Left cardiac atrium (tissue), 4 donors: ENCODE data around the gene ATRN. TPM values are rescaled to one million over a fixed set of nuclear protein-coding genes. Genes with fewer than 3 reads are reported as not detected.

Experiments used
- ATAC-seq, 2 donors: fragments of 200-7000 bp; cut with Tn5 transposase; one replicate each; pipeline ENCODE4 v1.9.1; 2020; ENCODE audit warnings: mild to moderate bottlenecking in 2 of 2, moderate library complexity in 2 of 2
- DNase-seq: peaks from one replicate; pipeline ENCODE4 v3.0.0-alpha.2; 2020
- intact Hi-C, 2 donors: fragments of 100-400 bp; cut with DNase I; formaldehyde crosslinking; loops; one replicate each; pipeline versions ENCODE4 v1.14.1 to v1.15.1; 2022 to 2023
- total RNA-seq, 2 donors: library from RNA; stranded (reverse); fragmentation: NEBNext Ultra II Directional; extraction: Animal tissue kit (Norgen Biotek cat#: 25700); gene quantifications; one replicate each; pipeline ENCODE4 v1.2.1, GENCODE V29; 2021
- donor health status: DM: no; HTN: yes; CAD: no.
- donor health status: DM: no; HTN: yes; CAD: no; lungs with severe emphysema.
- donor health status: DM: yes; HTN: yes; CAD: no.
- donor health status: Dilated cardiomyopathy.

ATRN gene
- total RNA-seq, 2 donors from 2014 or later, result 29.0 to 34.5 TPM

DNA sequence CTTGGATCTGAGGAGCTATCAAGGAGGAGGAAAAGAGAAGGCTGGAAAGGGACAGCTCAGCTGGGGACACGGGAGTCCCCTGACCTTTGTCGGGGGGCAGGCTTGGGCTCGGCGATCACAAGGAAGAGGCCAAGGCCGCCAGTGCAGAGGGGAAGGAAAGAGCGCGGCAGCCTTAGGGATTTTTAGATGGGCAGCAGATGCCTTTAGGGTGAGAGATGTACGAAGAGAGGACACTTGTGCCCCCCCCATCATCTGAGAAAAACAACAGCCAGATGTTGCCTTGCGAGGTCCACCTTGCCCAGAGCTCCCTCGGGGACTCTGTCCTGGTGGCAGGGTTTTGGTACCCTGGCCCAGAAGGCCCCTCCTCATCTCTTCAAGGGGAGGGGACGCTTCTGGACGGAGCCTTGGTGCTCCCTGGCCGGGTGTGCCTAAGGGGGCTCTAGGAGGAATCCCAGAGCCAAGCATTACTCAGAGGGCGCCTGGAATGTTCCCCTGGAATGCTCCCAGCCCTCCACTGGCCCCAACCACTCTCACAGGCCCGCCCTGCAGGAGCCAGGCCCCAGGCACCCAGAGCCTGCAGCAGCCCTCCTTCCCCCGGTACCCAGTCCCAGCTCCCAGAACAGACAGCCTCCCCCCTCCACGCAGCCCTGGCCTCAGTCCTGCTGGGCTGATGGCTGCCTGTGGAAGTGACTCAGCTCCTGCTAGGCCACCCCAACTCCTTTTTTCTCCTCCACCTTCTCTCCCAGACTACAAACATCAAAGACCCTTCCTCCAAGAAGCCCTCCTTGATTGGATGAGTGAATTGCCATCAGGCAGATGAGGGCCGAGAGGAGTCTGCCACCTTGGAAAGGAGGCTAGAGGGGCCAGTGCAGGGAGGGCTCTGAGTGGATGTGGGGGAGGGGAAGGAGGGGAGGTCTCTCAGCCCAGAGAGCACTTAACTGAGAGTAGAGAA lies 209.2 kb downstream of the ATRN start:
- ATAC-seq, result peak; percentile 39 to 60
- intact Hi-C loops, result loop anchor here (10.0 kb wide), 3 partner anchors 85 to 405 kb away; partner anchors contain the start of gene ADISSP (in 1 of the 2)
- peak; percentile 58 for DNase-seq

DNA sequence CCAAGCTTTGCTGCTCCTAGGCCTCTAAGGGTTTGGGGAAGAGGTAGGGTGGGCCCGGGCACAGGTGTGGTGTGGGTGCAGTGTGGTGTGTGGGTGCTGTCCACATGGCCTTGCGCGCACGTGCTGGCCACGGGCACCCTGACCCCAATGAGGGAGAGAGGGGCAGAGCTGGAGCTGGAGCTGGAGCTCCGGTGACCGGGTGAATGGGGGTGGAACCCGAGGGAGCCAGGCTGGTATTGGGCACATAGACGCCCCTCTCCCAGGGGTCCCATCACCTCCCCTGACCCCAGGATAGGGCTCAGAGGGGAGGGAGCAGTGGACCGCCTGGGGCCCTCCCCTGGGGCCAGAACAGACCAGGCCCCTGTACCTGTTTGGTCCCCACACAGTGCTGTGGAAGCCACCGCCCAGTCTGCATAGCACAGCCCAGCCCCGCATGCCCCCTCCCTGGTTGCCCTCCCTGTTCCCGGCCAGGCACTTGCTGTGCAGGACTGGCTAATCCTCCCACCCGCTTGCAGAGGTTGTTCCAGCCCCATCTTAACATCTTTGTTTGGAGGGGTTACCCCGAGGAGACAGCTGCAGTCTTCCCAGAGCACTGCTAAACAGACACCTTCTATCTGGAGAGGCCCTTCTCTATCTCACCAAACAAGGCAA lies 210.0 kb downstream of the ATRN start:
- intact Hi-C loops, result no loop called here
- ATAC-seq, result peak in 1 of 2 donors; percentile 0
- no peak for DNase-seq

DNA sequence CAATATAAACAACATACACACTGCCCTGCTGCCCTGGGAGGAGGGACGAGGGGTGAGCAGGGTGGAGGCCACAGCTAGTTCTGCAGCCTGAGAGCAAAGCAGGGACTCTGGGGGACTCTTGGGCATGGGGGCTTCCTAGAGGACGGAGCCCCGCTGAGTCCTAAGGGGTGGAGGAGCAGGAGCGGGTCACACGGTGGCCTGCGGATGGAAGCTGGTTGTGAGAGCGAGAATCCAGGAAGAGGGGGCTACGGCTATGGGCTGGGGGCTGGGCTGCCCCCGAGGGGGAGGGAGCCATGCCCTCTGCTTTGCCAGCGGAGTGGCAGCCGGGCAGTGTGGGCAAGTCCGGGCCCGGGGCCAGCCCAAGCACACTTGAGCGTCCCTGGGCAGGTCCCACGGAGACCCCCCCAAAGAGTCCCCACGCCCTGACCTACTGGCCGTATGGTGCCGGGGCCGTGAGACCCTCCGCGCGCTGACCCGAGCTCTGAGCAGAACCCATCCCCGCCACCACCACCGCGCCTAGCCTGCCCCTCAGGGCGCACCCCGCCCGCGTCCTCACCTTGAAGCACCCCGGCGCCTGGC lies 210.6 kb downstream of the ATRN start:
- intact Hi-C loops, result no loop called here
- ATAC-seq, result no peak
- no peak for DNase-seq

DNA sequence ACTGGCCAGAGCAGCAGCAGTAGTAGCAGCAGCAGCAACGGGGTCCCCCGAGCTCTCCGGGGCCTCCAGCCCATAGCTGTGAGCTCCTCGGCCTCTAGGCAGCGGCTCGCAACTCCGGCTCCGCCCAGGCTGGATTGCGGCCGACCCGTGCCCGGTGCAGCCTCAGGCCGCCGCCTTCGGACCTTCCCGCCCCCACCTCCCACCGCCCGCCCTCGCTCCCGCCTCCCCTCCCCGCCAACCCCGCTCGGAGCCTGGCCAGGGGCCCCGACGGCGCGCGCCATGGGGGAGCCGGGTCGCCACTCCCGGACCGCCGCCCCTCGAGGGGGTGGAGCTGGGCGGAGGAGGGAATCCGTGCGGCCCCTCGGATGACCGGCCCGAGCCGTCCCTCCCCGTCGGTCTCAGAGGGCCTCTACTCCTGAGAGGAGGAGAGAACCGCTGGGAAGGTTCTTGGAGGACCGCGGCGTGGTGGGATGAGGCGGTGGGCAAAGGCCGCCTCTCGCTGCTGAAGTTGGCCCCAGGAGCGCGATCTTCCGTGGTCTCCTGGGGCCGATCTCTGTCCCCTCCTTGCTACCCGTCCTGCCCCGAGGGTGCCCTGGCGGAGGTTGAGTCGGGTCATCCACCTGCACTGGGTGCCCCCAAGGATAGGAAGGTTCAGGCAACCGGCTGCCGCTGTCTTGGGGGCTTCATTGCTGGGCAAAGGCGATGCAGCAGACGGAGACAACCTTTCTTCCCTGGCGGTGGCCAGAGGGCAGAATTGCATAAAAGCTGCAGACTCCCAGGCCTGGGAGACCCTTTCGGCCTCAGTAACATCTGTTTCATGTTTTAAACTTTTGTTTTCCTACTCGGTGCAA lies 211.3 kb downstream of the ATRN start, which contains the start of gene ADAM33:
Gene ADAM33, minus strand, starts transcription at position 80 of the 851 bp plus-strand sequence. Its CDS starts 6 bp downstream, at position 74.
- ATAC-seq (peak; percentile 49 to 60), DNase-seq (peak; percentile 56)
- intact Hi-C loops, result no loop called here

DNA sequence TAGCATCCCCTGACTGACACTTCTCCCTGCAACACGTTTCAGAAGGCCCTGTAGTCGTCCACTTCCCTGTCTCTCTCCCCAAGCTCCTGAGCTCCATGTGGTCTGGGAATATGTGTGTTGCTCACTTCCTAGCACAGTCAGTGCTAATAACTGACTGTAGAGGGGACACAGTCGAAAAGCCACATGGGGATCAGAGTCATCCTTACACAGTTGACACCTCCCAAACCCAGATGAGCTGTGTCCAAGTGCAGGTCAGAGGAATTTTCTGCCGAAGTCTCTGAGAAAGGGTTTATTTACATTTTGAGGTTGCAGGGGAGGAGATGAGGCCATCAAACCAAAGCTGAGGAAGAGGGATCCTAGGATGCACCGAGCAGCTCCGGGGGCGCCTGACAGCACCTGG lies 214.5 kb downstream of the ATRN start:
- intact Hi-C loops, result no loop called here
- ATAC-seq (no peak), DNase-seq (no peak)

DNA sequence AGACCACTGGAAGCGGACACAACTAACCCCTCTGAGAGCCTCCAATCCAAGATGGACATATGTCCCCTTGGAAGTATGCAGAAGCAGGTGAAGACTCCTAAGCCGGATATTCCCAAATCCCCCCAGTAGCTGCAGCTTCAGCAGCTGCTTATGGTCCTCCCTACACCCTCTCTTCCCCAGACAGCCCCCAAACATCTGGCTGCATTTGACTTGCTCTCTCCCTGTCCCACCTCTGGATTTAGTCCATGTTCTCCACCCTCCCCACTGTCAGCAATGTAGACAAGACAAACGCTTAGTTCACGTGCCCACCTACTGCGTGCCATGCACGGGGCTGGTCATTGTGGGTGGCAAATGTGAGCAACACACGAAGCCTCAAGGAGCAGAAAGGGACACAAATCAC lies 215.6 kb downstream of the ATRN start:
- ATAC-seq (no peak), DNase-seq (no peak)
- intact Hi-C loops, result no loop called here

DNA sequence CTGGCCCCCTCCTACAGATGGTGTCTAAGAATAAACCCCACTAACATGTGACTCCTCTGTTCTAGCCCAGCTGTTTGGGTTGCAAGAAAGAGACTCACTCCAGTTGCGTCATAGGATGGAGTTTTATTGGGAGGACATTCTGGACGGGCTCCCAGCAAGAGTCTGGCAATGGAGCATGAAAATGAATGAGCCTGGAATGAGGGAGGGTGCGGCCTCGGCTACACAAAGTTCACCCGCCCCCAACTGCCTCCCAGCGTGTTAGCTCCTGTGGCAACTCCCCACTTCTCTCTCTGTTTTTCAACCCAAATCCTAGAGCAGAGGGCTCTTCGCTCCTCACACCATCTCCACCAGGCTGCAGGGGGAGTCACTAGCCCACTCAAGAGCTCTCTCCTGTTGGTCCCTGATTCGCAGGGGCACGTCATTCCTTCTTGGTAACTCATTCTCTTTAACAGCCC lies 216.1 kb downstream of the ATRN start:
- ATAC-seq (peak; percentile 88 to 91), DNase-seq (peak; percentile 86)
- intact Hi-C loops, result no loop called here

DNA sequence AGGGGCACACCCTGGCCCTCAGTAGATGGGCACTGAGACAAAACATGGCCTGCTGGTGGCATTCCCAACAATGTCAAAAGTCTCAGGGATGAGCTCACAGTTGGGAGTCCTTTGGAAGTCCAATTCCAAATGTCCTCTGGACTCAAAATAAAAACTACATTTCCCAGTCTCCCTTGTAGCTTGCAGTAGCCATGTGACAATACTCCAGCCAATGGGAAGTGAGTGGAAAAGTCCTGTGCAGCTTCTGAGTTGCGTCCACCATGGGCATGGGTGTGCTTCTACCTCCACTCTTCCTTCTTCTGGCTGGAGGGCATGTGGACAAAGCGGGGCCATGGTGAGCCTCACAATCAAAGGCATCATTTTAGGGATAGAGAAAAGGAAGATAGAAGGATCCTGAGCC lies 216.8 kb downstream of the ATRN start:
- DNase-seq, result no peak
- intact Hi-C loops, result no loop called here
- ATAC-seq, result peak; percentile 78 to 83

DNA sequence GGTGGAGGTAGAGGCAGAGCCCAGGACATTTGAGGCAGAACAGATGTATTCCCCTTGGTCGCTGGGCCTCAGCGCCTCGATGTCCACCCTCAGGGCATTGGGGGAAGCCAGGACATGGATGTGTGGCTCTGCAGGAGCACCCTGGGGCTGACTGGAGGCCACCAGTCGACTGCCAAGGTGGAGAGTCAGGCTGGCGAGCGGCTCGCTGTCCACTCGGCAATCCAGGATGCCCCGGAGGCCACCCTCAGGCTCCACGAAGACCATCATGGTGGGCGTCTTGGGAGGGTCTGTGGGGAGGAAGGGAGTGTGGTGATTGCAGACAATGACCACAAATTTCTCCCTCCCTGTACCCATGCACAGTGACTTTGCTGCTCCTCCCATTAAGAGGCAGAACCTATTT lies 219.2 kb downstream of the ATRN start:
- no peak for DNase-seq
- ATAC-seq, result no peak
- intact Hi-C loops, result no loop called here

DNA sequence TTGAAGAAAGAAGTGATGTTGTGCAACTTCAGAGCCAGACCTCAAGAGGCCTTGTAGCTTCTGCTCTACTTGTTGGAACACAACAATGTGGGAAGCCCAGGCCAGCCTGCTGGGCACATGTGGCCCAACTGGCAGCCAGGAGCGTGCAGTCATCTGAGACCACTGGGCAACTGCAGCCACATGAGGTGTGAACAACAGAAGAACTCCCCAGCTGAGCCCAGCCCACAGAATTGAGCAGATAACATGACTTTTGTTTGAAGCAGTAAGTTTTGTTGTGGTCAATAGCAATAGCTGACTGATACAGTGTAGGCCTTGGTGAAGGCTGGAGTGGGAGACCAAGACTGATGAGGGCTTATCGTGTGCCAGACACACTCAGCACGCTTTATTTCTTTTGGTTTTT lies 219.6 kb downstream of the ATRN start:
- no peak for ATAC-seq
- intact Hi-C loops, result no loop called here
- DNase-seq, result no peak

DNA sequence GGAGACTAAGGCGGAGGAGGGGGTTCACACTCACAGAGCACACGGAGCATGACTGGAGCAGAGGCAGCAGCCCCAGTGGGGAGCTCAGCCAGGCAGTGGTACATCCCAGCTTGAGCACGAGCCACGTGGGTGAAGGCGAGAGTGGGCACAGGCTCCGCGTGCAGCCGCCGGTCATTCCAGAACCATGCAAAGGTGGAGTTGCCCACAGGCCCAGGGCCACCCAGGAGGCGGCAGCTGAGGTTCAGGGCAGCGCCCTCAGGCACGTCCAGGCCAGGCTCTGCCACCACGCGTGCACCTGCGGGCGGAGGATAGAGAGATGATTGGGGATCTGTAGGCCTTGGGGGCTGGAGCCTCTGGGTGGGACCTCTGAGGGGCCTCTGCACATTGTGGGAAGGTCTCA lies 220.5 kb downstream of the ATRN start:
- ATAC-seq (no peak), DNase-seq (no peak)
- intact Hi-C loops, result no loop called here

DNA sequence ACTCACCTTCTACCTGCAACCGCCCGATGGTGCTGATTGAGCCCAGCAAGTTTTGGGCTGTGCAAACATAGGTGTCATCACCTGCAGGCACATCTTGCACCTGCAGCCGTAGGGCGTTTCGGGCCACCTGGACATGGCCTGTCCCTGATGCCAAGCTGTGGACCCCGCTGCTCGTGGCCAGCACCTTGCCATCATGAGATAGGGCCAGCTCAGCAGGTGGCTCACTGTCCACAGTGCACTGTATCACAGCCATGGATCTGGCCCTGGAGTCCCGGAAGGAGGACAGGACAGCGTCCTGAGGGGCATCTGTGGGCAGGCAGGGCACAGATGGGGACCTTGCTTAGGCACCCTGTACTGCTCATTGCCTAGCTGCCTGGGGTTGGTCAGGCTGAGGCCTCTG lies 221.1 kb downstream of the ATRN start:
- DNase-seq, result no peak
- no peak for ATAC-seq
- intact Hi-C loops, result no loop called here

DNA sequence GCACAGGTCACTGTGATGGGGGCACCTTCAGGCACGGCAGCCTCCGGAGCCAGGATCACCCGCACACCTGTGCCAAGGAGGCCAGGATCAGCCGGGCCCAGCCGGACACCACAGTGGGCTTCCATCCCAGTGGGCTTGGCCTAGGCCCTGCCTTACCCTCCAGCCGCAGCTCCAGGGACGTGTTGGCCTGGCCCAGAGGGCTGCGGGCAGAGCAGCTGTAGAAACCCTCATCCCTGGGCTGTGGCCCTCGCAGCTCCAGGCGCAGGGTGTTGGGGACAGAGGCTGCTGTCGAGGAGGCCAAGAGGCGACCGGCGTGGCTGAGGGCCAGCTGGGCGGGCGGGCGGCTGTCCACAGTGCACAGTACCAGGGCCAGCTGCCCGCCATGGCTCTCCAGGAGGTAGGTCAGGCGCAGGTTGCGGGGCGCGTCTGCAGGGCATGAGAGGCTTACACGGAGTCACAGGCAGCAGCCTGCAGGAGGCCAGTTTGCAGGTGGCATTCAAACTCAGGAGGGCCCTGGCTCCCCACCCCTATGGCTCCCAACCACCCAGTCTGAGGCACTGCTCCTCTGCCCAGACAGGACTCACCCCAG lies 222.0 kb downstream of the ATRN start:
- no peak for ATAC-seq
- no peak for DNase-seq
- intact Hi-C loops, result no loop called here

DNA sequence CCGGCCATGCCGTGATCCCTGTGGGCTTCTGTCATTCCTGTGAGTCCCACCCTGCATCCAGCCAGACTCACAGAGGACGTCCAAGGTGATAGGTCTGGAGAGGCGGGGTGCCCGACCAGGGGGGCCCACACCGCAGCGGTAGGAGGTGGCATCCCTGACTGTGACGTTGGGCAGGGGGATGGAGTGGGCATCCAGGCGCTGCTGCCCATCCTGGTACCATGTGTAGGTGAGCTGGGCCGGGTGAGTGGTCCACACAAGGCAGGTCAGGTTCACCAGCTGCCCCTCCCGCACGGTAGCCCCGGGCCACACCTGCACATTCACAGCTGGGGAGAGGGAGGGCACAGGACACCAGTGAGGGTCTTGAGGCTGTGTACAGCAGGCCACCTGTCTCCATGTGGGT lies 222.6 kb downstream of the ATRN start:
- DNase-seq (no peak), ATAC-seq (no peak)
- intact Hi-C loops, result no loop called here

DNA sequence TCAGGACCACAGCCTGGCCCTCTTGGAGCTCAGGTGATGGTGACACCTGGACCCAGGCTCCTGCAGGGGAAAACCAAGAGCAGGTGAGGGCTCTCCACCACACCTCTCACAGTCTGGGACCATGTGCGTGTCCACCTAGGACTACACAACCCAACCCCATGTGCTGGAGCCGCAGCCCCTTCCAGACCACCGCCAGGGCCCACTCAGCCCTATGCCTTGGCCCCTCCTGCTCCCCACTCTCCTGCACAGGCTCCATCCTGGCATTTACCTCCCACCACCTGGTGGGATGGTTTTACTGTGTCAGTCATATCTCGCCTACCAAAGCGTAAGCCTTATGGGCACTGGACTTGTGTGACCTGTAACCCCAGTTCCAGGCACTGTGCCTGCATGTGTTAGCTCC lies 224.0 kb downstream of the ATRN start:
- ATAC-seq (no peak), DNase-seq (no peak)
- intact Hi-C loops, result no loop called here

DNA sequence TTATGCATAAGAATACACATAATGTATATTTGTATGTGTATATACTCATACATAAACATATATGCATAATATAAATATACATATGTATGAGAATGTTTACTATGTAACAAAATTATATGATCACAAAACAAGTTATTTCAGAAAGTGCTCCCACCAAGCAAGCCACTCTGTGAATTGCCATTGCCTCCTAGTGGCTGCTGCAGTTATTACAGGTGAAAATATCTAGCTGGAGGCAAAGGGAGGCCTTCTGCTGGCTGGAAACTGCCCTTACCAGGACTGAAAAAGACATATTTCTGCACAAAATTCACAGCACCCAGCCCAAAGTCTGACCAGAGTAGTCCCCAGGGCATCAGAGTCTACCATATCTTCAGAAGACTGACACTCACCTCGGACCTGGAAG lies 225.4 kb downstream of the ATRN start:
- intact Hi-C loops, result no loop called here
- DNase-seq, result no peak
- no peak for ATAC-seq

DNA sequence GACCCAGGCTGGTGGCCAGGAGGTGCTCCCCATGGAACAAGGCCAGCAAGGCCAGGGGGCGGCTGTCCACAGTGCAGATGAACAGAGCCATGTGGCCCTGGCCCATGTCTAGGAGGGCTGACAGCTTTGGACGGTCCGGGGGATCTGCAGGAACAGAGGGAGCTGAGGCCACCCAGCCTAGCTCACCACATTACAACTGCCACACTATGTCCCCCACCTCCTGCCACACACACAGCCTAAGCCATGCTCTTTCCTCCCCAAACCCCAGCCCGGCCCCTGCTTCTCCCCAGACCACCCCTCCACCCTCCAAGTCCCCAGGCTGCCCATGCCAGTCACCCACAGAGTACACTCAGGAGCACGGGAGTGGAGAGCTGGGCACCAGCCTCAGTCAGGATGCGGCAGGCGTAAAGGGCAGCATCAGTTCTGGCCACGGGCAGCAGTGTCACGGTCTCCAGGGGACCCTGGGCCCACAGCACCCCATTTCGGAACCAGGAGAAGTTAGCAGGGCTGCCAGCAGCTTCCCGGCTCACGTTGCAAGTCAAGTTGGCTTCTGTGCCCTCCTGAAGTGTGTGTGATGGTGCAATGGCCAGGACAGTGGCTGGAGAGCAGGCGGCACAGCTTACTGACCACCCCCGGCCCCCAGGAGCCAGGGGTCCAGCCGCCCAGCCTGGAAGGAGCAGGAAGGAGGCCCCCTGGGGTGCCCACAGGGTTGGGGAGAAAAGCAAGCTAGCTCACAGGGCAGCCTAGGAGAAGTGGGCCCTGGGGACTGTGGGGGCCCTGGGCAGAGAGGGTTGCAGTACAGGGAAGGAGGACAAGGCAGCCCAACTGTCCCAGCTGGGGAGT lies 226.1 kb downstream of the ATRN start:
- no peak for DNase-seq
- ATAC-seq, result no peak
- intact Hi-C loops, result no loop called here
